Measurements from ENCODE around the gene SRGAP1. TPM values are rescaled to one million over a fixed set of nuclear protein-coding genes. Genes with fewer than 3 reads are reported as not detected.

The SRGAP1 gene
- total and polyA plus RNA-seq, 2 of the 13 experiments (the other 11 are each of a cell fraction or from before 2014, with no cell fraction given): 1.6 to 3.4 TPM

- TF ChIP-seq ZNF407 (CRISPR knock-in tag; IDR thresholded peaks at IDR 0.05; ENCODE audit: not compliant biosample characterization) (peak; percentile 65), ZNF33A (CRISPR knock-in tag; IDR thresholded peaks at IDR 0.05; ENCODE audit: borderline replicate concordance) (no peak), IRF1 (CRISPR knock-in tag; IDR thresholded peaks at IDR 0.05; ENCODE audit: low read depth) (no peak), CAMTA2 (CRISPR knock-in tag; IDR thresholded peaks at IDR 0.05; ENCODE audit: borderline replicate concordance) (no peak), BHLHE40 (IDR thresholded peaks at IDR 0.05; ENCODE audit: low read length) (peak; percentile 74), NR3C1 (CRISPR knock-in tag; IDR thresholded peaks at IDR 0.05) (no peak), NFE2 (CRISPR knock-in tag; IDR thresholded peaks at IDR 0.05) (no peak), ZBTB43 (CRISPR knock-in tag; conservative IDR thresholded peaks at IDR 0.05) (peak; percentile 80; the same call in 1 of the 2 replicates), PTBP1 (IDR thresholded peaks at IDR 0.05; ENCODE audit: low read depth, low read length, poor library complexity, severe bottlenecking) (no peak), HIVEP1 (CRISPR knock-in tag; IDR thresholded peaks at IDR 0.05) (no peak), NCOA1 (CRISPR knock-in tag; IDR thresholded peaks at IDR 0.05) (no peak), GPN1 (CRISPR knock-in tag; IDR thresholded peaks at IDR 0.05; ENCODE audit: borderline replicate concordance) (no peak), PRDM4 (CRISPR knock-in tag; IDR thresholded peaks at IDR 0.05; ENCODE audit: borderline replicate concordance) (no peak), ZNF564 (CRISPR knock-in tag; IDR thresholded peaks at IDR 0.05) (peak; percentile 85), ZNF136 (CRISPR knock-in tag; IDR thresholded peaks at IDR 0.05; ENCODE audit: low read depth) (peak; percentile 69; the same call in 1 of the 2 replicates), RARG (CRISPR knock-in tag; IDR thresholded peaks at IDR 0.05; ENCODE audit: low read depth) (0 out of 2 replicates have a peak, but pooled peaks have one; percentile 61)
These were observed 644 bp upstream of the SRGAP1 start (continued) for GRCh38 chr12:63843721-63844390.
